Hepatocyte (in vitro differentiated cells): ENCODE measurements around the gene FNIP2.
"Not testable (repeated sequence)": the region's sequence is repeated elsewhere in the genome, so short reads cannot be mapped to it uniquely, and the experiment has no call there.

ENCODE experiments used
- CTCF ChIP-seq: fragments of 200-600 bp; sonication (generic); IDR thresholded peaks from 2 replicates; pipeline ENCODE4 v1.5.1; 2016; ENCODE audit warnings: antibody characterized with exemption, mild to moderate bottlenecking; ENCODE audit not compliant: poor library complexity
- EZH2 ChIP-seq: fragments of 200-600 bp; sonication (generic); IDR thresholded peaks from 2 replicates; pipeline ENCODE4 v1.6.1; 2016; ENCODE audit warnings: antibody characterized with exemption, mild to moderate bottlenecking, borderline replicate concordance

GRCh38 chr4:158759539-158759938 is 9.3 kb upstream of the FNIP2 start:
- TF ChIP-seq CTCF, EZH2: not testable (repeated sequence)
